GM18519 (cell line): Measurements from ENCODE around the gene TRAPPC8.
"Not testable (repeated sequence)": the region's sequence is repeated elsewhere in the genome, so short reads cannot be mapped to it uniquely, and the experiment has no call there.

Experiments used
- ATAC-seq: cut with Tn5 transposase; IDR thresholded peaks from one replicate; pipeline ENCODE4 v1.9.1; 2021; ENCODE audit warnings: mild to moderate bottlenecking, moderate library complexity; ENCODE audit not compliant: unreplicated experiment, low FRiP score

Gene TRAPPC8

GRCh38 chr18:31943878-31944816, 1.2 kb upstream of the TRAPPC8 start:
- ATAC-seq = no peak

- ATAC-seq = peak; percentile 26
Measured at GRCh38 chr18:31942291-31942998, 483 bp downstream of the TRAPPC8 start.

GRCh38 chr18:31941010-31941809, 1.7 kb downstream of the TRAPPC8 start:
- ATAC-seq = no peak

- not testable (repeated sequence) for ATAC-seq
Measured at GRCh38 chr18:31934773-31935172, 8.2 kb downstream of the TRAPPC8 start.

- ATAC-seq = no peak
Measured at GRCh38 chr18:31931886-31932240, 11.1 kb downstream of the TRAPPC8 start.

- no peak for ATAC-seq
Measured at GRCh38 chr18:31931163-31931885, 11.6 kb downstream of the TRAPPC8 start.

GRCh38 chr18:31929273-31929672, 13.7 kb downstream of the TRAPPC8 start:
- no peak for ATAC-seq

- not testable (repeated sequence) for ATAC-seq
Measured at GRCh38 chr18:31926988-31927387, 15.9 kb downstream of the TRAPPC8 start.

GRCh38 chr18:31920277-31920676, 22.7 kb downstream of the TRAPPC8 start:
- ATAC-seq = no peak

- not testable (repeated sequence) for ATAC-seq
Measured at GRCh38 chr18:31919366-31919765, 23.6 kb downstream of the TRAPPC8 start.

- no peak for ATAC-seq
Measured at GRCh38 chr18:31918733-31919132, 24.2 kb downstream of the TRAPPC8 start.

GRCh38 chr18:31901063-31901462, 41.9 kb downstream of the TRAPPC8 start:
- no peak for ATAC-seq

- not testable (repeated sequence) for ATAC-seq
Measured at GRCh38 chr18:31899771-31900170, 43.2 kb downstream of the TRAPPC8 start.

- no peak for ATAC-seq
Measured at GRCh38 chr18:31892936-31893335, 50.0 kb downstream of the TRAPPC8 start.

GRCh38 chr18:31891566-31891965, 51.4 kb downstream of the TRAPPC8 start:
- no peak for ATAC-seq

- no peak for ATAC-seq
Measured at GRCh38 chr18:31884020-31884419, 58.9 kb downstream of the TRAPPC8 start.

- ATAC-seq = no peak
Measured at GRCh38 chr18:31880186-31880898, 62.6 kb downstream of the TRAPPC8 start.

- no peak for ATAC-seq
Measured at GRCh38 chr18:31878358-31878757, 64.6 kb downstream of the TRAPPC8 start.

- ATAC-seq = no peak
Measured at GRCh38 chr18:31877900-31878299, 65.0 kb downstream of the TRAPPC8 start.

GRCh38 chr18:31876707-31877106, 66.2 kb downstream of the TRAPPC8 start:
- no peak for ATAC-seq
